Measurements from ENCODE around the gene ATP6V1B1. TPM values are rescaled to one million over a fixed set of nuclear protein-coding genes. Genes with fewer than 3 reads are reported as not detected.

ATP6V1B1 gene
- total RNA-seq, 1 donor from 2014 or later: 4.6 TPM

GRCh38 chr2:70920367-70920715, 15.4 kb upstream of the ATP6V1B1 start:
- no peak overlapping the region for H3K27ac Mint-ChIP-seq (ENCODE audit: unreplicated experiment)
- H3K4me3 Mint-ChIP-seq: no peak overlapping the region
- no peak for DNase-seq (ENCODE audit: low read depth, low spot score)
- peaks cover 29% of the 10 kb centered on the region for H3K4me1 Mint-ChIP-seq
- peaks cover 3% of the 10 kb centered on the region for H3K27me3 Mint-ChIP-seq (ENCODE audit: low read depth)
- TF ChIP-seq CTCF (conservative IDR thresholded peaks at IDR 0.05): no peak
- H3K36me3 Mint-ChIP-seq (ENCODE audit: low read depth): peaks cover 6% of the 10 kb centered on the region
- peaks cover 3% of the 10 kb centered on the region for H3K9me3 Mint-ChIP-seq

DNA sequence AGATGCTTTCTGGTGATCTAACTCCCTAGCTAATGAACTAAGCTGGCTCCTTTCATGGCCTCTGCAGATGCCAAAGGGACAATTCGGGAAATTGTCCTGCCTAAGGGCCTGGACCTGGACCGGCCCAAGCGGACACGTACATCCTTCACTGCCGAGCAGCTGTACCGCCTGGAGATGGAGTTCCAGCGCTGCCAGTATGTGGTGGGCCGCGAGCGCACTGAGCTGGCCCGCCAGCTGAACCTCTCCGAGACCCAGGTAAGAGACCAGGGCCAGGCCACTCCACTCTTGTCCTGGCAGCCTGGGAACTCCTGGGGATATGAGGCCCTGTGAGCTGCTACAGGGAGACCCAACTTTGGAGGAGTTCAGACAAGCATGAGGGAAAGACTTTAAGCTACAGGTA, 14.7 kb upstream of the ATP6V1B1 start:
- TF ChIP-seq CTCF (conservative IDR thresholded peaks at IDR 0.05): no peak
- Mint-ChIP-seq H3K4me1 (peaks cover 29% of the 10 kb centered on the region), H3K9me3 (peaks cover 3% of the 10 kb centered on the region), H3K4me3 (no peak overlapping the region), H3K36me3 (ENCODE audit: low read depth) (peaks cover 6% of the 10 kb centered on the region), H3K27me3 (ENCODE audit: low read depth) (peaks cover 3% of the 10 kb centered on the region), H3K27ac (ENCODE audit: unreplicated experiment) (no peak overlapping the region)
- DNase-seq (ENCODE audit: low read depth, low spot score): no peak

DNA sequence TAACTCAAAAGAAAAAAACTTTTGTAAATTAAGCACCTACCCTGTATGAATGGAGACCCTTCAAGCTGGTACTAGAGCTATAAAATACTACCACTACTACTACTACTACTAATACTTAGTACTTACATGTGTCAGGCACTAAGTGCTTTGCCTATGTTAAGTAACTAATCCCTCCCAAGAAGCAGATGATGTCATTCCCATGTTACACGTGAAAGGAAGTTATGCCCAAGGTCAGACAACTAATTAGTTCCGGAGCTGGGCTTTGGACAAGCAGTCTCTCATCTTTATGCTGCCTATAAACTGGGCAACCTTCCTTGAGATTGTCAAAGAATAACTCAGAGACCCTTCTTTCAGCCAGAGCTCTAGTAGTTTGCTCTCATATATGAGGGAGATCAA, 13.9 kb upstream of the ATP6V1B1 start:
- Mint-ChIP-seq H3K27me3 (ENCODE audit: low read depth) (peaks cover 3% of the 10 kb centered on the region), H3K27ac (ENCODE audit: unreplicated experiment) (peak overlapping the region; percentile 1), H3K36me3 (ENCODE audit: low read depth) (peaks cover 6% of the 10 kb centered on the region), H3K4me1 (peaks cover 29% of the 10 kb centered on the region), H3K9me3 (peaks cover 3% of the 10 kb centered on the region), H3K4me3 (peak overlapping the region; percentile 6)
- no peak for TF ChIP-seq CTCF (conservative IDR thresholded peaks at IDR 0.05)
- no peak for DNase-seq (ENCODE audit: low read depth, low spot score)

GRCh38 chr2:70922235-70923234, 13.2 kb upstream of the ATP6V1B1 start:
- peaks cover 29% of the 10 kb centered on the region for H3K4me1 Mint-ChIP-seq
- peaks cover under 1% of the 10 kb centered on the region for H3K27me3 Mint-ChIP-seq (ENCODE audit: low read depth)
- peak overlapping the region; percentile 1 for H3K27ac Mint-ChIP-seq (ENCODE audit: unreplicated experiment)
- TF ChIP-seq CTCF (conservative IDR thresholded peaks at IDR 0.05): no peak
- no peak overlapping the region for H3K4me3 Mint-ChIP-seq
- peaks cover under 1% of the 10 kb centered on the region for H3K9me3 Mint-ChIP-seq
- peaks cover 3% of the 10 kb centered on the region for H3K36me3 Mint-ChIP-seq (ENCODE audit: low read depth)
- DNase-seq (ENCODE audit: low read depth, low spot score): no peak

GRCh38 chr2:70923378-70924015, 12.2 kb upstream of the ATP6V1B1 start:
- Mint-ChIP-seq H3K27ac (ENCODE audit: unreplicated experiment) (no peak overlapping the region), H3K36me3 (ENCODE audit: low read depth) (no peaks in the 10 kb centered on the region), H3K9me3 (no peaks in the 10 kb centered on the region), H3K27me3 (ENCODE audit: low read depth) (no peaks in the 10 kb centered on the region), H3K4me1 (peaks cover 29% of the 10 kb centered on the region), H3K4me3 (no peak overlapping the region)
- TF ChIP-seq CTCF (conservative IDR thresholded peaks at IDR 0.05): peak; percentile 34
- DNase-seq (ENCODE audit: low read depth, low spot score): no peak

All from neural crest cell (in vitro differentiated cells).